Stimulated activated CD4-positive, alpha-beta T cell treated with anti-CD3 and anti-CD28 coated beads, Interleukin-2, amount 100 ng/mL, for 4 hours (primary cell): ENCODE measurements around the gene HSD17B10.
A peak's percentile ranks its signal among the peaks of the same experiment; 100 is the strongest.
"Not testable (repeated sequence)": the region's sequence is repeated elsewhere in the genome, so short reads cannot be mapped to it uniquely, and the experiment has no call there.

Experiments used
- DNase-seq: peaks from one replicate; pipeline ENCODE4 v3.0.0-alpha.2; 2020; ENCODE audit warnings: low read depth

Gene HSD17B10

DNA sequence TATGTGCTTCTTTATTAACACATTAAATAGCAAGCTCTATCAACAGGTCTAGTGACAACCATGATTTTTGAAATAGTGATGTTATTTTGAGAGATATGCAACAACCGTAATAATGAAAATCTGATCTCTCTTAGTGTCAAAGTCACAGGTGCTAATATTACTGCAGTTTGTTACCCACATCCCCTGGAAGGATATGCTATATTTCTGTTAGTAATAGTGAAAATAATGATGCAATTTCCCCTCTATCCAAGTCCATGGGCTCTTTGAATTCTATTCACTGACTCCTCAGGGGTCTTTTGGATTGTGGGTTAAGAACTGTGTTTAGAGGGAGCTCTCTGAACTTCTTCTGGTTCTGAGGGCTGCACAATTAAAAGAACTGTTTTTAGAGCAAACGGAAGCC is 3.0 kb upstream of the HSD17B10 start:
- DNase-seq, result no peak

GRCh38 chrX:53435997-53436396 is 1.8 kb upstream of the HSD17B10 start:
- peak; percentile 38 for DNase-seq

DNA sequence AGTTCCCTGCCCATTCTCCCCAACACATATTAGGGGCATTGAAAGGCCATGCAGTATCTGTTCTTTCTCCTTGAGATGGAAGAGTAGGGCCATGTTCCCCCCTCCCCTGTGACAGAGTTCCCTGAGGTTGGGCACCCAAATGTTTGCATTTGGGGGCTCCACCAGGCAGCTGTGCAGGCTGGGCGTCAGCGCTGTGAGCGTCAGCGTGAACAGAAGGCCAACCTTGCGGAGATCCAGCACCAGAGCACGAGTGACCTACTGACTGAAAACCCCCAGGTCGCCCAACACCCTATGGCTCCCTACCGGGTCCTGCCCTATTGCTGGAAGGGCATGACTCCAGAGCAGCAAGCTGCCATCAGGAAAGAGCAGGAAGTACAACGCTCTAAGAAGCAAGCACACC is 3.9 kb downstream of the HSD17B10 start:
- DNase-seq, result no peak

DNA sequence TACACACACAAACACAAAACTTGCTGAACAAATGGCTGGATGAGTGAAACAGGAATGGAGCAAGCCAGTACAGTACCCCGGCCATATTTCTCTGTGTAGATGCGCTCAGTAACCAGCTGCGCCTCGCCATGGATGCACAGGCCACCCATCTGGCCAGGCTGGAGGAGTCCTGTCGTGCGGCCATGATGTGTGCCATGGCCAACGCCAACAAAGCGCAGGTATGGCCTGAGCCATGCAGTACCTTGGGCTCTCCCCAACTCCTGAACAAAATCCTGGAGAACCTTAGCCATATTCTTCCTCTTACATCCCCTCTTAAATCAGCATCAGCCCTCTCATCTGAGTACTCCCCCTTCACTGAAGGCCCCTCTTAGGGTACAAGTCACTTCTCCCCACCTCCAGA is 4.4 kb downstream of the HSD17B10 start:
- DNase-seq, result no peak

- DNase-seq, result no peak
Observed at GRCh38 chrX:53422861-53423306, 11.3 kb downstream of the HSD17B10 start, which contains the start of gene RIBC1. TSS of gene RIBC1 (plus strand) at chrX:53422873. CDS start at chrX:53426277, 3,404 bp downstream.

DNA sequence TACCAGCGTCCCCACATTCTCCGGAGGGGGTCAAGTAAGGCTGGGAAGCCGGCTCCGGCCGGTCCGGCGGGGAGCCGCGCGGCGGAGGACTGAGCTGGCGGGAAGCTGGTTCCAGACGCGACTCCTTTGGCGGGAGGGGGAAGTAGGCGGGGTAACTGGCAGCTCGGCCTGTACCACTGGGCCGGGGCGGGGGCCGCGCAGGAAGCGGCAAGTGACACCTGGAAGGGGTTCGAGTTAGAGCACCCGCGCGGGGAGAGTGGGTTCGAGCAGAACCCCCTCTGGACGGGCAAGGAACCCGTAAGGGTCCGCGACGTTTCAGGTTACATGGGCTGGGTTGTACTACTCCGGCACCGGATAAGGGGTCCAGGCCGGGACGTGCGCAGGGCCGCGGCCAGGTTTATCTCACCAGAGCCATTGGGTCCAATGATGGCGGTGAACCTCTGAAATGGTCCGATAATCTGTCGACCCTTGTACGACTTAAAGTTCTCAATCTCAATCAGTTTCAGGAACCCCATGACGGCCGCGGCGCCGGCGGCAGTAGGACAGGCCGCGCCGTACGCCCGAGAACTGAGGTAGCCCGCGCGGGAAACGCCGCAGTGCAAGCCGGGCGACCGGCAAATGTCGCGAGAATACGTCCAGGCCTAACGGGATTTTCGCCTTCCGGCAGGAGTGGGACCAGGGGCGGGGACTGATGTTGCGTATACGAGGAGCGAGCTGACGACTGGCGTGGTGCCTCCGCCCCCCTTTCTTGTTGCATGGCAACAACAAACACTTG is 11.9 kb downstream of the HSD17B10 start, which contains the start of gene SMC1A:
SMC1A (minus strand) TSS at position 569 of the 775 bp plus-strand sequence; CDS start at position 515, 54 bp downstream.
- peak; percentile 93 for DNase-seq

GRCh38 chrX:53421772-53422085 is 12.4 kb downstream of the HSD17B10 start:
- DNase-seq, result peak; percentile 11

DNA sequence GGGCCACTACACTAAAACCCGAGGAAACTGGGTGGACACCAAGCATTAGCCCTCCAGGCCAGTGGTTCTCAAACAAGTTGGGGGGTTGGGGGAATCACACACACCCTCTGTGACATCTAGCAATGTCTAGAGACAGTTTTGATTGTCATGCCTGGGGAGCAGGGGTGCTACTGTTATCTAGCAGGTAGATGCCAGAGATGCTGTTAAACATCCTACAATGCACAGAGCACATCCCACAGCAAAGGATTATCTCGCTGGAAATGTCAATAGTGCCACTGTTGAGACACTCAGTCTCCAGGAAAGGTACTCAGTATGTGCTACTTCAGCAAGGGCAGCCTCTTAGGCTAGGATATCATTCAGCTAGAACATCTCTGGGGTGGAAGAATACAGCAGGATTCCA is 13.0 kb downstream of the HSD17B10 start:
- no peak for DNase-seq

GRCh38 chrX:53420351-53420750 is 13.8 kb downstream of the HSD17B10 start:
- not testable (repeated sequence) for DNase-seq

- DNase-seq, result no peak
Observed at GRCh38 chrX:53412446-53412845, 21.7 kb downstream of the HSD17B10 start.

DNA sequence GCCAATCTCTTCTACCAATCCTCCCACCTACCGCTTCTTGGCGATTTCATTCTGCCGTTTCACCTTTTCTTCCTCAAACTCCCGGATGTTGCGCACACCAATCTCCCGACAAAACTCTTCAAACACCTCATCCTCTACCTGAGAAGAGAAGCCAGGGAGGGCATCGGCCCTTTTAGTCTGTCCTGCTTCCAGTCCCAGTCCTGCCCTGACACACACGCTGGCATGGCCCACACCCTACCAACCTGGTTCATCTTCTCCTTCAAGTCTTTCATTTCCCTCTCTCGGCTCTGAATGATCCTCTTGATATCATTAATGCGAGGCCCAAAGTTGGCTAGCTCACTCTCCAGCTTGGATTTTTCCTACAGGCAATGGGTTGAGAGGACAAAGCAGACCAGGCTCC is 30.6 kb downstream of the HSD17B10 start:
- no peak for DNase-seq

DNA sequence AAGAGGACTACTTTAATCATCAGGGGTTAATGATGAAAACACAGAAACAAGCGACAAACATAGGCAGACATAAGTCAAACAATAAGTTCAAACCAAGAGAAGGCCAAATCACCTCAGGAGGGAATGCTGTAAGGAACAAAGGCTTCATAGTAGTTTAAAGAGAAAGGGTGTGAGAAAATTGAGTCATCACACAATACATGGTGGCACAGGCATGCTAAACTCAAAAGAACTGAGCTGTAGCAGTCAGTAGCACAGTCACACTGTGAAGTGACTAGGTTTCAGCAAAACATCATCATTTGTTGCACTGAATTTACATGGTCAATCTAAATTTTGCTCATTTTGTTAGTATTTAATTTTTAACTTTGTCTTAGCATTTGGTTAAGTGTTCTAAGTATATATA is 36.0 kb downstream of the HSD17B10 start:
- DNase-seq, result no peak

DNA sequence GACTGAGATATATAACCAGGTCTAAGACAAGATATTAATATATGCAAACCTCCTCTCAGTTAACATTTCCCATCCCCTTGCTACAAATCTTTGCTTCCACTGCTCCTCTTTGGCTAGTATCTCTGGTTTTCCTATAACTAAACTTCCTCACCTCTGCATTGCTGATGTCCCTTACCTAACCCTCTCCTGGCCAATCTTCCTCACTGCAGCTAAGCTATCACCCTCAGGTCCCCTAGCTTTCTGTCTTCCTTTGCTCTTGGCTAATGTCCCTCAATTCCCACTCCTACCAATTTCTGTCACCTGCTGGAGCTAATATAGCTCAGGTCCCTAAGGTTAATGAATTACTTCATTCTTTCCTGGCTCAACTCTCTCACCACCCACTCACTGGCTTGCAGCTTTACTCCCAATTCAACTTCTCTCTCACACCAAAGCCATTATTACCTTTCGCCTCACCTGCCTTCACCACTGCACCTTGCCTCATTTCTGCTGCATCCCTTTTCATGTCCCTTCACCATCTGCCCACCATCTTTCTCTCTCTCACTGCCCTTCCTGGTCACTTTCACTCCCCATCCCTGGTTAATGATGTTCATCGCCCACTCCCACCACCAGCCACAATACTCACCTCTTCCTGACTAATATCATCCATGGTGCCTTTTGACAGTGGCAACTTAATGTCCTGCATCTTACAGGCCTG is 38.4 kb downstream of the HSD17B10 start:
- no peak for DNase-seq

GRCh38 chrX:53383376-53384076 is 50.6 kb downstream of the HSD17B10 start:
- DNase-seq, result no peak
